Trophoblast cell (in vitro differentiated cells and primary cell): ENCODE results near the gene PKP4.

Experiments used
- DNase-seq, 2 donors: peaks; one replicate each; pipeline ENCODE4 v3.0.0-alpha.2; 2016
- H2AFZ ChIP-seq: 2 replicates; pipeline ENCODE4 v1.6.1; 2013; ENCODE audit warnings: low read length, moderate library complexity, mild to moderate bottlenecking; ENCODE audit not compliant: insufficient read depth, poor library complexity
- H2AK5ac ChIP-seq: 2 replicates; pipeline ENCODE4 v1.6.1; 2013; ENCODE audit warnings: mild to moderate bottlenecking, low read length
- H2BK120ac ChIP-seq: 2 replicates; pipeline ENCODE4 v1.6.1; 2013; ENCODE audit warnings: low read length, mild to moderate bottlenecking, moderate library complexity; ENCODE audit not compliant: insufficient read depth, poor library complexity
- H2BK12ac ChIP-seq: 2 replicates; pipeline ENCODE4 v1.6.1; 2013; ENCODE audit warnings: mild to moderate bottlenecking, low read length, moderate library complexity
- H2BK5ac ChIP-seq: 2 replicates; pipeline ENCODE4 v1.6.1; 2013; ENCODE audit warnings: low read length, low read depth, moderate library complexity, mild to moderate bottlenecking; ENCODE audit not compliant: poor library complexity
- H3K14ac ChIP-seq: 2 replicates; pipeline ENCODE4 v1.6.1; 2013; ENCODE audit warnings: mild to moderate bottlenecking, low read length
- H3K18ac ChIP-seq: 2 replicates; pipeline ENCODE4 v1.6.1; 2013; ENCODE audit warnings: mild to moderate bottlenecking, low read length
- H3K23ac ChIP-seq: 2 replicates; pipeline ENCODE4 v1.6.1; 2013; ENCODE audit warnings: low read length
- H3K27ac ChIP-seq: 2 replicates; pipeline ENCODE4 v1.5.1; 2013; ENCODE audit warnings: low read depth, mild to moderate bottlenecking, inconsistent platforms, low read length, moderate library complexity
- H3K27me3 ChIP-seq: 2 replicates; pipeline ENCODE4 v1.6.1; 2013; ENCODE audit warnings: inconsistent platforms, mild to moderate bottlenecking, low read length, moderate library complexity; ENCODE audit not compliant: insufficient read depth
- H3K36me3 ChIP-seq, 2 experiments: 1 replicate in 1 of 2; 2 replicates in 1 of 2; pipeline ENCODE4 v1.6.1; 2013; ENCODE audit warnings: low read length in 2 of 2, mild to moderate bottlenecking in 2 of 2, moderate library complexity in 1 of 2; ENCODE audit not compliant: insufficient read depth in 2 of 2, control insufficient read depth in 1 of 2
- H3K4ac ChIP-seq: 2 replicates; pipeline ENCODE4 v1.6.1; 2013; ENCODE audit warnings: low read depth, mild to moderate bottlenecking, low read length, moderate library complexity
- H3K4me1 ChIP-seq, 2 experiments: 1 replicate in 1 of 2; 2 replicates in 1 of 2; pipeline ENCODE4 v1.6.1; 2013; ENCODE audit warnings: low read length in 2 of 2, mild to moderate bottlenecking in 2 of 2, moderate library complexity in 1 of 2; ENCODE audit not compliant: insufficient read depth in 2 of 2, control insufficient read depth in 1 of 2
- H3K4me2 ChIP-seq: 2 replicates; pipeline ENCODE4 v1.6.1; 2013; ENCODE audit warnings: inconsistent platforms, mild to moderate bottlenecking, low read length, moderate library complexity
- H3K4me3 ChIP-seq: 2 replicates; pipeline ENCODE4 v1.5.1; 2013; ENCODE audit warnings: mild to moderate bottlenecking, low read depth, low read length, inconsistent platforms
- H3K79me1 ChIP-seq: one replicate; pipeline ENCODE4 v1.6.1; 2013; ENCODE audit warnings: low read length
- H3K79me2 ChIP-seq: 2 replicates; pipeline ENCODE4 v1.6.1; 2013; ENCODE audit warnings: low read length, mild to moderate bottlenecking; ENCODE audit not compliant: control insufficient read depth, insufficient read depth, poor library complexity
- H3K9ac ChIP-seq: 2 replicates; pipeline ENCODE4 v1.6.1; 2013; ENCODE audit warnings: mild to moderate bottlenecking, low read length
- H3K9me3 ChIP-seq: 2 replicates; pipeline ENCODE4 v1.6.1; 2013; ENCODE audit warnings: low read depth, mild to moderate bottlenecking, control low read depth, inconsistent platforms, low read length; ENCODE audit not compliant: insufficient read depth
- H4K12ac ChIP-seq: 2 replicates; pipeline ENCODE4 v1.6.1; 2013; ENCODE audit warnings: low read depth, mild to moderate bottlenecking, low read length, moderate library complexity
- H4K8ac ChIP-seq: 2 replicates; pipeline ENCODE4 v1.6.1; 2013; ENCODE audit warnings: low read depth, mild to moderate bottlenecking, low read length, moderate library complexity
- H4K91ac ChIP-seq: one replicate; pipeline ENCODE4 v1.6.1; 2013; ENCODE audit warnings: low read depth, mild to moderate bottlenecking, low read length, moderate library complexity
- WGBS: extraction: QIAGEN DNeasy Blood & Tissue Kit; methylation state at CpG from one replicate; pipeline ENCODE4 v1.1.7; 2013; ENCODE audit warnings: missing lambda C conversion rate; ENCODE audit not compliant: insufficient read length, insufficient coverage; ENCODE audit errors: extremely low coverage; 5-methylcytosine and 5-hydroxymethylcytosine counted together

Gene PKP4

GRCh38 chr2:158634627-158635026 is 177.9 kb downstream of the PKP4 start:
- H3K79me2 ChIP-seq: no peaks in the 10 kb centered on the region
- no peak overlapping the region for H4K8ac ChIP-seq
- no peak for DNase-seq
- no peak overlapping the region for H3K23ac ChIP-seq
- H3K14ac ChIP-seq: no peak overlapping the region
- H3K4me2 ChIP-seq: no peak overlapping the region
- no peak overlapping the region for H3K9ac ChIP-seq
- H3K18ac ChIP-seq: no peak overlapping the region
- peaks cover 7 to 10% of the 10 kb centered on the region in 2 experiments for H3K36me3 ChIP-seq
- no peak overlapping the region for H3K4ac ChIP-seq
- no peaks in the 10 kb centered on the region for H3K9me3 ChIP-seq
- no peaks in the 10 kb centered on the region for H3K27me3 ChIP-seq
- no peak overlapping the region for H4K91ac ChIP-seq
- no peak overlapping the region for H2BK120ac ChIP-seq
- no peak overlapping the region for H3K27ac ChIP-seq
- H4K12ac ChIP-seq: no peak overlapping the region
- H3K4me3 ChIP-seq: no peak overlapping the region
- peaks cover 3 to 4% of the 10 kb centered on the region in 2 experiments for H3K4me1 ChIP-seq
- no peak overlapping the region for H2BK12ac ChIP-seq
- WGBS: no CpG with 5 or more reads among the region's 5 CpGs
- no peaks in the 10 kb centered on the region for H3K79me1 ChIP-seq
- no peak overlapping the region for H2AK5ac ChIP-seq
- no peak overlapping the region for H2BK5ac ChIP-seq
- no peak overlapping the region for H2AFZ ChIP-seq

GRCh38 chr2:158635961-158636601 is 179.3 kb downstream of the PKP4 start:
- no CpG with 5 or more reads among the region's 3 CpGs for WGBS
- H4K12ac ChIP-seq: no peak overlapping the region

GRCh38 chr2:158637357-158637756 is 180.6 kb downstream of the PKP4 start:
- Histone ChIP-seq H2AFZ (no peak overlapping the region), H3K18ac (no peak overlapping the region), H3K23ac (no peak overlapping the region), H4K91ac (no peak overlapping the region), H3K79me1 (no peaks in the 10 kb centered on the region), H3K27me3 (no peaks in the 10 kb centered on the region), H4K8ac (no peak overlapping the region), H2BK12ac (no peak overlapping the region), H3K27ac (no peak overlapping the region), H3K9me3 (no peaks in the 10 kb centered on the region), H3K9ac (no peak overlapping the region), H3K4me3 (no peak overlapping the region), H3K79me2 (no peaks in the 10 kb centered on the region), H2BK120ac (no peak overlapping the region), H3K4ac (no peak overlapping the region), H3K4me2 (no peak overlapping the region), H2BK5ac (no peak overlapping the region), H3K36me3 (peaks cover 3 to 6% of the 10 kb centered on the region in 2 experiments), H2AK5ac (no peak overlapping the region), H4K12ac (no peak overlapping the region), H3K4me1 (peaks cover 3 to 4% of the 10 kb centered on the region in 2 experiments), H3K14ac (no peak overlapping the region)
- no CpG with 5 or more reads among the region's 7 CpGs for WGBS
- no peak for DNase-seq

More at GRCh38 chr2:158635961-158636601, 179.3 kb downstream of the PKP4 start:
- peaks cover 3 to 4% of the 10 kb centered on the region in 2 experiments for H3K4me1 ChIP-seq
- H3K9me3 ChIP-seq: no peaks in the 10 kb centered on the region
- H3K27ac ChIP-seq: no peak overlapping the region
- peaks cover 7 to 10% of the 10 kb centered on the region in 2 experiments for H3K36me3 ChIP-seq
- H2AFZ ChIP-seq: no peak overlapping the region
- H3K9ac ChIP-seq: no peak overlapping the region
- H3K4me2 ChIP-seq: no peak overlapping the region
- no peak overlapping the region for H2BK5ac ChIP-seq
- DNase-seq: no peak
- H3K79me2 ChIP-seq: no peaks in the 10 kb centered on the region
- H3K4me3 ChIP-seq: no peak overlapping the region
- H4K8ac ChIP-seq: no peak overlapping the region
- H3K79me1 ChIP-seq: no peaks in the 10 kb centered on the region
- no peak overlapping the region for H3K14ac ChIP-seq
- H3K4ac ChIP-seq: no peak overlapping the region
- no peak overlapping the region for H2BK12ac ChIP-seq
- H3K27me3 ChIP-seq: no peaks in the 10 kb centered on the region
- H3K18ac ChIP-seq: no peak overlapping the region
- H2BK120ac ChIP-seq: no peak overlapping the region
- no peak overlapping the region for H4K91ac ChIP-seq
- H2AK5ac ChIP-seq: no peak overlapping the region
- H3K23ac ChIP-seq: no peak overlapping the region

GRCh38 chr2:158644139-158644538 is 187.4 kb downstream of the PKP4 start:
- Histone ChIP-seq H4K91ac (no peak overlapping the region), H3K9me3 (no peaks in the 10 kb centered on the region), H3K4me2 (no peak overlapping the region), H3K27me3 (no peaks in the 10 kb centered on the region), H3K14ac (no peak overlapping the region), H3K79me2 (no peaks in the 10 kb centered on the region), H2BK120ac (no peak overlapping the region), H2AFZ (no peak overlapping the region), H3K4me1 (no peaks in the 10 kb centered on the region), H3K9ac (no peak overlapping the region), H3K18ac (no peak overlapping the region), H2BK5ac (no peak overlapping the region), H3K4me3 (no peak overlapping the region), H2BK12ac (no peak overlapping the region), H3K23ac (no peak overlapping the region), H3K4ac (no peak overlapping the region), H4K8ac (no peak overlapping the region), H3K27ac (no peak overlapping the region), H3K79me1 (no peaks in the 10 kb centered on the region), H4K12ac (no peak overlapping the region), H2AK5ac (no peak overlapping the region), H3K36me3 (peaks cover 5 to 6% of the 10 kb centered on the region in 2 experiments)
- DNase-seq: no peak
- WGBS: 100% methylated on average over 2 of the region's 4 CpGs
